ENCODE measurements around the gene FBXL19. TPM values are rescaled to one million over a fixed set of nuclear protein-coding genes. Genes with fewer than 3 reads are reported as not detected.

FBXL19 gene
- total and polyA plus RNA-seq, 2 of the 13 experiments (the other 11 are each of a cell fraction or from before 2014, with no cell fraction given): 6.0 to 13.7 TPM

DNA sequence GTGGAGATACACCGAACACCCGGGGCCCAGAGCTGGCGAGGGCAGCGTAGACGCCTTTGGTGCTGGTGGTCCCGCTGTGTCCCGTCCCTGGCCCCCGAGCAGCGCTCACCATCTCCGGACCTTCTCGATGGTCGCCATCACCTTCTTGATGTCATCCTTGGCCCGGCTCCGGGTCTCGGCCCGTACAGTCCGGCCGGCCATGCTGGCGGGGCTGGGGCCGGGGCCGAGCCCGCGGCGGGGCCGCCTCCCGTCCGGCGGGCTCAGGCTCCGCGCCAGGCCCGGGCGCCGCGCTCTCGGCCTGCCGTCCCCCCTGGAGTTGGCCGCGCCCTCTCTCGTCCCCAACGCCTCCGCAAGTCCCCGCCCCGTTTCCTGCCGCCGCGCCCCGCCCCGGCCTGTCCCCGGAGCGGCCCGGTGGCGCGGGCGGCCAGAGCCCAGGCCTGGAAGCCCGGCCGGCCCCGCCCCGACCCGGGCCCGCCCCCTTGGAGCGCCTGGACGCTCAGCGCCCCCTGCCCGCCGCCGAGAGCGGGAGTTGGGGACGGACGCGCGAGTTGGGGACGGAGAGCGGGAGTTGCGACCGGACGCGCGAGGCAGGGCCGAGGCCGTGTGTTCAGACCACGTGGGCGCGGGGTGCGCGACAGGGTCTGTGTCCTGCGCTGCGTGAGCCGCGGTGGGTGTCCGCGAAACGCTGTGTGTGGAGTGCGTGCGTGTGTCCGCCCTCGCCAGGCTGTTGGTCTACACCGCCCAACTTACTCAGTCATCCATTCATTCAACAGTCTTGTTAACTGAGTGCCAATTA lies 29.4 kb upstream of the FBXL19 start, which contains the start of gene BCL7C (continued):
- TF ChIP-seq, protein P1, sequence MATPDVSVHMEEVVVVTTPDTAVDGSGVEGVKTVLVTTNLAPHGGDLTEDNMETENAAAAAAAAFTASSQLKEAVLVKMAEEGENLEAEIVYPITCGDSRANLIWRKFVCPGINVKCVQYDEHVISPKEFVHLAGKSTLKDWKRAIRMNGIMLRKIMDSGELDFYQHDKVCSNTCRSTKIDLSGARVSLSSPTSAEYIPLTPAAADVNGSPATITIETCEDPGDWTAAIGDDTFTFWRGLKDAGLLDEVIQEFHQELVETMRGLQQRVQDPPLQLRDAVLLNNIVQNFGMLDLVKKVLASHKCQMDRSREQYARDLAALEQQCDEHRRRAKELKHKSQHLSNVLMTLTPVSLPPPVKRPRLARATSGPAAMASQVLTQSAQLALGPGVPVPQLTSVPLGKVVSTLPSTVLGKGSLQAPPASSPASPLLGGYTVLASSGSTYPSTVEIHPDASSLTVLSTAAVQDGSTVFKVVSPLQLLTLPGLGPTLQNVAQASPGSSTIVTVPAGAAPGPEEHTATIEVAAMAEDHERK (CRISPR knock-in tag; IDR thresholded peaks at IDR 0.05; ENCODE audit: low read depth): no peak
- TF ChIP-seq CREB1 (IDR thresholded peaks at IDR 0.05) (no peak), CREB1 (CRISPR knock-in tag; IDR thresholded peaks at IDR 0.05) (no peak), GLI4 (CRISPR knock-in tag; IDR thresholded peaks at IDR 0.05; ENCODE audit: borderline replicate concordance) (no peak), ZNF431 (CRISPR knock-in tag; IDR thresholded peaks at IDR 0.05; ENCODE audit: borderline replicate concordance, low read depth) (peak; percentile 97), ZNF660 (CRISPR knock-in tag; IDR thresholded peaks at IDR 0.05; ENCODE audit: borderline replicate concordance, low read depth) (no peak), ZNF605 (CRISPR knock-in tag; IDR thresholded peaks at IDR 0.05) (peak; percentile 66; the same call in 1 of the 2 replicates), U2AF2 (IDR thresholded peaks at IDR 0.05; ENCODE audit: low read depth, low read length) (no peak), ZNF335 (CRISPR knock-in tag; IDR thresholded peaks at IDR 0.05) (peak; percentile 43; the same call in 1 of the 2 replicates), PTBP1 (IDR thresholded peaks at IDR 0.05; ENCODE audit: low read depth, low read length, poor library complexity, severe bottlenecking) (no peak), ZNF737 (CRISPR knock-in tag; IDR thresholded peaks at IDR 0.05; ENCODE audit: borderline replicate concordance) (peak; percentile 89; the same call in 1 of the 2 replicates), EEA1 (CRISPR knock-in tag; IDR thresholded peaks at IDR 0.05; ENCODE audit: borderline replicate concordance) (peak; percentile 98; the same call in 1 of the 2 replicates), JUND (CRISPR knock-in tag; IDR thresholded peaks at IDR 0.05) (peak; percentile 84), ZNF354B (CRISPR knock-in tag; IDR thresholded peaks at IDR 0.05) (no peak), ZNF674 (CRISPR knock-in tag; IDR thresholded peaks at IDR 0.05; ENCODE audit: low read depth) (no peak)
- TF ChIP-seq, protein P2, sequence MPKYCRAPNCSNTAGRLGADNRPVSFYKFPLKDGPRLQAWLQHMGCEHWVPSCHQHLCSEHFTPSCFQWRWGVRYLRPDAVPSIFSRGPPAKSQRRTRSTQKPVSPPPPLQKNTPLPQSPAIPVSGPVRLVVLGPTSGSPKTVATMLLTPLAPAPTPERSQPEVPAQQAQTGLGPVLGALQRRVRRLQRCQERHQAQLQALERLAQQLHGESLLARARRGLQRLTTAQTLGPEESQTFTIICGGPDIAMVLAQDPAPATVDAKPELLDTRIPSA (CRISPR knock-in tag; IDR thresholded peaks at IDR 0.05; ENCODE audit: borderline replicate concordance): no peak
- TF ChIP-seq, protein P3, sequence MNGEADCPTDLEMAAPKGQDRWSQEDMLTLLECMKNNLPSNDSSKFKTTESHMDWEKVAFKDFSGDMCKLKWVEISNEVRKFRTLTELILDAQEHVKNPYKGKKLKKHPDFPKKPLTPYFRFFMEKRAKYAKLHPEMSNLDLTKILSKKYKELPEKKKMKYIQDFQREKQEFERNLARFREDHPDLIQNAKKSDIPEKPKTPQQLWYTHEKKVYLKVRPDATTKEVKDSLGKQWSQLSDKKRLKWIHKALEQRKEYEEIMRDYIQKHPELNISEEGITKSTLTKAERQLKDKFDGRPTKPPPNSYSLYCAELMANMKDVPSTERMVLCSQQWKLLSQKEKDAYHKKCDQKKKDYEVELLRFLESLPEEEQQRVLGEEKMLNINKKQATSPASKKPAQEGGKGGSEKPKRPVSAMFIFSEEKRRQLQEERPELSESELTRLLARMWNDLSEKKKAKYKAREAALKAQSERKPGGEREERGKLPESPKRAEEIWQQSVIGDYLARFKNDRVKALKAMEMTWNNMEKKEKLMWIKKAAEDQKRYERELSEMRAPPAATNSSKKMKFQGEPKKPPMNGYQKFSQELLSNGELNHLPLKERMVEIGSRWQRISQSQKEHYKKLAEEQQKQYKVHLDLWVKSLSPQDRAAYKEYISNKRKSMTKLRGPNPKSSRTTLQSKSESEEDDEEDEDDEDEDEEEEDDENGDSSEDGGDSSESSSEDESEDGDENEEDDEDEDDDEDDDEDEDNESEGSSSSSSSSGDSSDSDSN (CRISPR knock-in tag; IDR thresholded peaks at IDR 0.05): peak; percentile 77; the same call in 1 of the 2 replicates
- TF ChIP-seq, protein P4, sequence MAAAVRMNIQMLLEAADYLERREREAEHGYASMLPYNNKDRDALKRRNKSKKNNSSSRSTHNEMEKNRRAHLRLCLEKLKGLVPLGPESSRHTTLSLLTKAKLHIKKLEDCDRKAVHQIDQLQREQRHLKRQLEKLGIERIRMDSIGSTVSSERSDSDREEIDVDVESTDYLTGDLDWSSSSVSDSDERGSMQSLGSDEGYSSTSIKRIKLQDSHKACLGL (CRISPR knock-in tag; IDR thresholded peaks at IDR 0.05): peak; percentile 99
- TF ChIP-seq, protein P5, sequence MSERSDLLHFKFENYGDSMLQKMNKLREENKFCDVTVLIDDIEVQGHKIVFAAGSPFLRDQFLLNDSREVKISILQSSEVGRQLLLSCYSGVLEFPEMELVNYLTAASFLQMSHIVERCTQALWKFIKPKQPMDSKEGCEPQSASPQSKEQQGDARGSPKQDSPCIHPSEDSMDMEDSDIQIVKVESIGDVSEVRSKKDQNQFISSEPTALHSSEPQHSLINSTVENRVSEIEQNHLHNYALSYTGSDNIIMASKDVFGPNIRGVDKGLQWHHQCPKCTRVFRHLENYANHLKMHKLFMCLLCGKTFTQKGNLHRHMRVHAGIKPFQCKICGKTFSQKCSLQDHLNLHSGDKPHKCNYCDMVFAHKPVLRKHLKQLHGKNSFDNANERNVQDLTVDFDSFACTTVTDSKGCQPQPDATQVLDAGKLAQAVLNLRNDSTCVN (CRISPR knock-in tag; IDR thresholded peaks at IDR 0.05; ENCODE audit: borderline replicate concordance): peak; percentile 82
- TF ChIP-seq, protein P6, sequence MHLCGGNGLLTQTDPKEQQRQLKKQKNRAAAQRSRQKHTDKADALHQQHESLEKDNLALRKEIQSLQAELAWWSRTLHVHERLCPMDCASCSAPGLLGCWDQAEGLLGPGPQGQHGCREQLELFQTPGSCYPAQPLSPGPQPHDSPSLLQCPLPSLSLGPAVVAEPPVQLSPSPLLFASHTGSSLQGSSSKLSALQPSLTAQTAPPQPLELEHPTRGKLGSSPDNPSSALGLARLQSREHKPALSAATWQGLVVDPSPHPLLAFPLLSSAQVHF (CRISPR knock-in tag; IDR thresholded peaks at IDR 0.05): peak; percentile 98; the same call in 1 of the 2 replicates

All from HepG2 (cell line).